ENCODE results near the gene FRS2.

Gene FRS2

GRCh38 chr12:69470189-69471075, at the start of gene FRS2:
Gene FRS2, plus strand, starts transcription at chr12:69470388. Its CDS starts 98,643 bp downstream, at chr12:69569031.
- Histone ChIP-seq H3K4me1 (ENCODE audit: control insufficient read depth in 1 of 2, insufficient read depth in 2 of 2, low read length in 2 of 2) (peaks cover 11 to 45% of the 10 kb centered on the region in 2 donors), H3K27ac (ENCODE audit: low read length) (peak within 1 kb of the TSS; percentile 83), H3K36me3 (ENCODE audit: control insufficient read depth in 1 of 2, insufficient read depth in 2 of 2, low read length in 2 of 2) (peaks cover 0 to 6% of the 10 kb centered on the region in 2 donors), H3K9me3 (ENCODE audit: control insufficient read depth in 1 of 2, low read length in 2 of 2) (no peaks in the 10 kb centered on the region), H3K27me3 (ENCODE audit: low read depth, low read length) (no peaks in the 10 kb centered on the region), H3K4me3 (ENCODE audit: low read depth in 1 of 2, low read length in 2 of 2) (peak within 1 kb of the TSS; percentile 87 to 92)

GRCh38 chr12:69421548-69421947, 48.6 kb upstream of the FRS2 start:
- Histone ChIP-seq H3K27ac (ENCODE audit: low read length) (no peak overlapping the region), H3K27me3 (ENCODE audit: low read depth, low read length) (no peaks in the 10 kb centered on the region), H3K9me3 (ENCODE audit: control insufficient read depth in 1 of 2, low read length in 2 of 2) (no peaks in the 10 kb centered on the region), H3K36me3 (ENCODE audit: control insufficient read depth in 1 of 2, insufficient read depth in 2 of 2, low read length in 2 of 2) (no peaks in the 10 kb centered on the region), H3K4me1 (ENCODE audit: control insufficient read depth in 1 of 2, insufficient read depth in 2 of 2, low read length in 2 of 2) (no peaks in the 10 kb centered on the region), H3K4me3 (ENCODE audit: low read depth in 1 of 2, low read length in 2 of 2) (no peak overlapping the region)

- Histone ChIP-seq H3K27me3 (ENCODE audit: low read depth, low read length) (no peaks in the 10 kb centered on the region), H3K9me3 (ENCODE audit: control insufficient read depth in 1 of 2, low read length in 2 of 2) (no peaks in the 10 kb centered on the region), H3K4me3 (ENCODE audit: low read depth in 1 of 2, low read length in 2 of 2) (no peak overlapping the region), H3K36me3 (ENCODE audit: control insufficient read depth in 1 of 2, insufficient read depth in 2 of 2, low read length in 2 of 2) (no peaks in the 10 kb centered on the region), H3K27ac (ENCODE audit: low read length) (no peak overlapping the region), H3K4me1 (ENCODE audit: control insufficient read depth in 1 of 2, insufficient read depth in 2 of 2, low read length in 2 of 2) (no peaks in the 10 kb centered on the region)
These were observed 46.9 kb upstream of the FRS2 start for GRCh38 chr12:69423037-69423905.

GRCh38 chr12:69425417-69425816, 44.8 kb upstream of the FRS2 start:
- Histone ChIP-seq H3K27ac (ENCODE audit: low read length) (no peak overlapping the region), H3K4me1 (ENCODE audit: control insufficient read depth in 1 of 2, insufficient read depth in 2 of 2, low read length in 2 of 2) (no peaks in the 10 kb centered on the region), H3K27me3 (ENCODE audit: low read depth, low read length) (no peaks in the 10 kb centered on the region), H3K9me3 (ENCODE audit: control insufficient read depth in 1 of 2, low read length in 2 of 2) (no peaks in the 10 kb centered on the region), H3K36me3 (ENCODE audit: control insufficient read depth in 1 of 2, insufficient read depth in 2 of 2, low read length in 2 of 2) (no peaks in the 10 kb centered on the region), H3K4me3 (ENCODE audit: low read depth in 1 of 2, low read length in 2 of 2) (no peak overlapping the region)

- Histone ChIP-seq H3K9me3 (ENCODE audit: control insufficient read depth in 1 of 2, low read length in 2 of 2) (no peaks in the 10 kb centered on the region), H3K27ac (ENCODE audit: low read length) (no peak overlapping the region), H3K27me3 (ENCODE audit: low read depth, low read length) (no peaks in the 10 kb centered on the region), H3K4me1 (ENCODE audit: control insufficient read depth in 1 of 2, insufficient read depth in 2 of 2, low read length in 2 of 2) (peaks cover 0 to 9% of the 10 kb centered on the region in 2 donors), H3K4me3 (ENCODE audit: low read depth in 1 of 2, low read length in 2 of 2) (no peak overlapping the region), H3K36me3 (ENCODE audit: control insufficient read depth in 1 of 2, insufficient read depth in 2 of 2, low read length in 2 of 2) (no peaks in the 10 kb centered on the region)
These were observed 41.7 kb upstream of the FRS2 start for GRCh38 chr12:69428351-69429073.

- no peaks in the 10 kb centered on the region for H3K27me3 ChIP-seq (ENCODE audit: low read depth, low read length)
- H3K4me3 ChIP-seq (ENCODE audit: low read depth in 1 of 2, low read length in 2 of 2), result peak overlapping the region in 1 of 2 donors; percentile 20
- H3K9me3 ChIP-seq (ENCODE audit: control insufficient read depth in 1 of 2, low read length in 2 of 2), result no peaks in the 10 kb centered on the region
- peak overlapping the region; percentile 21 for H3K27ac ChIP-seq (ENCODE audit: low read length)
- H3K36me3 ChIP-seq (ENCODE audit: control insufficient read depth in 1 of 2, insufficient read depth in 2 of 2, low read length in 2 of 2), result no peaks in the 10 kb centered on the region
- peaks cover 0 to 9% of the 10 kb centered on the region in 2 donors for H3K4me1 ChIP-seq (ENCODE audit: control insufficient read depth in 1 of 2, insufficient read depth in 2 of 2, low read length in 2 of 2)
These were observed 39.1 kb upstream of the FRS2 start for GRCh38 chr12:69430942-69431590.

GRCh38 chr12:69431591-69432222, 38.5 kb upstream of the FRS2 start:
- H3K4me1 ChIP-seq (ENCODE audit: control insufficient read depth in 1 of 2, insufficient read depth in 2 of 2, low read length in 2 of 2), result peaks cover 0 to 11% of the 10 kb centered on the region in 2 donors
- H3K4me3 ChIP-seq (ENCODE audit: low read depth in 1 of 2, low read length in 2 of 2), result peak overlapping the region in 1 of 2 donors; percentile 20
- peak overlapping the region; percentile 21 for H3K27ac ChIP-seq (ENCODE audit: low read length)
- H3K36me3 ChIP-seq (ENCODE audit: control insufficient read depth in 1 of 2, insufficient read depth in 2 of 2, low read length in 2 of 2), result no peaks in the 10 kb centered on the region
- H3K27me3 ChIP-seq (ENCODE audit: low read depth, low read length), result no peaks in the 10 kb centered on the region
- no peaks in the 10 kb centered on the region for H3K9me3 ChIP-seq (ENCODE audit: control insufficient read depth in 1 of 2, low read length in 2 of 2)

GRCh38 chr12:69433653-69434052, 36.5 kb upstream of the FRS2 start:
- H3K27ac ChIP-seq (ENCODE audit: low read length), result no peak overlapping the region
- H3K36me3 ChIP-seq (ENCODE audit: control insufficient read depth in 1 of 2, insufficient read depth in 2 of 2, low read length in 2 of 2), result no peaks in the 10 kb centered on the region
- no peaks in the 10 kb centered on the region for H3K9me3 ChIP-seq (ENCODE audit: control insufficient read depth in 1 of 2, low read length in 2 of 2)
- peaks cover 0 to 19% of the 10 kb centered on the region in 2 donors for H3K4me1 ChIP-seq (ENCODE audit: control insufficient read depth in 1 of 2, insufficient read depth in 2 of 2, low read length in 2 of 2)
- H3K27me3 ChIP-seq (ENCODE audit: low read depth, low read length), result no peaks in the 10 kb centered on the region
- H3K4me3 ChIP-seq (ENCODE audit: low read depth in 1 of 2, low read length in 2 of 2), result no peak overlapping the region

- Histone ChIP-seq H3K36me3 (ENCODE audit: control insufficient read depth in 1 of 2, insufficient read depth in 2 of 2, low read length in 2 of 2) (no peaks in the 10 kb centered on the region), H3K27me3 (ENCODE audit: low read depth, low read length) (no peaks in the 10 kb centered on the region), H3K4me1 (ENCODE audit: control insufficient read depth in 1 of 2, insufficient read depth in 2 of 2, low read length in 2 of 2) (peaks cover 0 to 19% of the 10 kb centered on the region in 2 donors), H3K27ac (ENCODE audit: low read length) (no peak overlapping the region), H3K4me3 (ENCODE audit: low read depth in 1 of 2, low read length in 2 of 2) (no peak overlapping the region), H3K9me3 (ENCODE audit: control insufficient read depth in 1 of 2, low read length in 2 of 2) (no peaks in the 10 kb centered on the region)
These were observed 34.5 kb upstream of the FRS2 start for GRCh38 chr12:69435644-69436043.

GRCh38 chr12:69437073-69437472, 33.1 kb upstream of the FRS2 start:
- no peak overlapping the region for H3K4me3 ChIP-seq (ENCODE audit: low read depth in 1 of 2, low read length in 2 of 2)
- no peaks in the 10 kb centered on the region for H3K27me3 ChIP-seq (ENCODE audit: low read depth, low read length)
- no peaks in the 10 kb centered on the region for H3K36me3 ChIP-seq (ENCODE audit: control insufficient read depth in 1 of 2, insufficient read depth in 2 of 2, low read length in 2 of 2)

More at GRCh38 chr12:69437073-69437472, 33.1 kb upstream of the FRS2 start:
- H3K9me3 ChIP-seq (ENCODE audit: control insufficient read depth in 1 of 2, low read length in 2 of 2), result no peaks in the 10 kb centered on the region
- no peak overlapping the region for H3K27ac ChIP-seq (ENCODE audit: low read length)
- H3K4me1 ChIP-seq (ENCODE audit: control insufficient read depth in 1 of 2, insufficient read depth in 2 of 2, low read length in 2 of 2), result peaks cover 0 to 11% of the 10 kb centered on the region in 2 donors
